ENCODE data around the gene GALNT16. TPM values are rescaled to one million over a fixed set of nuclear protein-coding genes. Genes with fewer than 3 reads are reported as not detected.
A peak's percentile ranks its signal among the peaks of the same experiment; 100 is the strongest.
"Not testable (repeated sequence)": the region's sequence is repeated elsewhere in the genome, so short reads cannot be mapped to it uniquely, and the experiment has no call there.

The GALNT16 gene
- total RNA-seq, 1 donor from 2014 or later = 8.2 TPM

GRCh38 chr14:69378274-69378673, 118.3 kb downstream of the GALNT16 start:
- Mint-ChIP-seq H3K27me3 (ENCODE audit: low read depth) (no peaks in the 10 kb centered on the region), H3K4me1 (no peaks in the 10 kb centered on the region), H3K27ac (no peak overlapping the region), H3K36me3 (peaks cover 49% of the 10 kb centered on the region), H3K4me3 (no peak overlapping the region), H3K9me3 (peaks cover 26% of the 10 kb centered on the region)
- no peak for DNase-seq (ENCODE audit: low spot score in 2 of 2, unreplicated experiment in 2 of 2)
- TF ChIP-seq CTCF (IDR thresholded peaks at IDR 0.05; ENCODE audit: unreplicated experiment) = no peak

- Mint-ChIP-seq H3K36me3 (peaks cover 62% of the 10 kb centered on the region), H3K27ac (no peak overlapping the region), H3K9me3 (no peaks in the 10 kb centered on the region), H3K4me1 (peaks cover 2% of the 10 kb centered on the region), H3K4me3 (no peak overlapping the region), H3K27me3 (ENCODE audit: low read depth) (no peaks in the 10 kb centered on the region)
- DNase-seq (ENCODE audit: low spot score in 2 of 2, unreplicated experiment in 2 of 2) = no peak
- TF ChIP-seq CTCF (IDR thresholded peaks at IDR 0.05; ENCODE audit: unreplicated experiment) = no peak
These were observed 127.4 kb downstream of the GALNT16 start for GRCh38 chr14:69387311-69387710.

GRCh38 chr14:69391400-69391799, 131.4 kb downstream of the GALNT16 start:
- not testable (repeated sequence) for H3K27me3 Mint-ChIP-seq (ENCODE audit: low read depth)
- peaks cover 61% of the 10 kb centered on the region for H3K36me3 Mint-ChIP-seq

GRCh38 chr14:69392481-69392880, 132.5 kb downstream of the GALNT16 start:
- H3K36me3 Mint-ChIP-seq = peaks cover 56% of the 10 kb centered on the region
- H3K27ac Mint-ChIP-seq = no peak overlapping the region
- TF ChIP-seq CTCF (IDR thresholded peaks at IDR 0.05; ENCODE audit: unreplicated experiment) = no peak
- no peak for DNase-seq (ENCODE audit: low spot score in 2 of 2, unreplicated experiment in 2 of 2)
- H3K4me3 Mint-ChIP-seq = no peak overlapping the region
- peaks cover 16% of the 10 kb centered on the region for H3K4me1 Mint-ChIP-seq
- no peaks in the 10 kb centered on the region for H3K9me3 Mint-ChIP-seq
- no peaks in the 10 kb centered on the region for H3K27me3 Mint-ChIP-seq (ENCODE audit: low read depth)

More at GRCh38 chr14:69391400-69391799, 131.4 kb downstream of the GALNT16 start:
- not testable (repeated sequence) for H3K4me1 Mint-ChIP-seq; H3K9me3 Mint-ChIP-seq; DNase-seq (ENCODE audit: low spot score in 2 of 2, unreplicated experiment in 2 of 2); H3K4me3 Mint-ChIP-seq; H3K27ac Mint-ChIP-seq

- Mint-ChIP-seq H3K27ac (no peak overlapping the region), H3K4me3 (no peak overlapping the region), H3K4me1 (peaks cover 36% of the 10 kb centered on the region), H3K36me3 (peaks cover 32% of the 10 kb centered on the region), H3K27me3 (ENCODE audit: low read depth) (no peaks in the 10 kb centered on the region), H3K9me3 (no peaks in the 10 kb centered on the region)
- DNase-seq (ENCODE audit: low spot score in 2 of 2, unreplicated experiment in 2 of 2) = no peak
- no peak for TF ChIP-seq CTCF (IDR thresholded peaks at IDR 0.05; ENCODE audit: unreplicated experiment)
These were observed 136.0 kb downstream of the GALNT16 start for GRCh38 chr14:69395929-69396328.

GRCh38 chr14:69398053-69398817, 138.3 kb downstream of the GALNT16 start, which contains the start of the genes ERH and SLC39A9:
Gene ERH, minus strand, starts transcription at chr14:69398299. Its CDS starts 66 bp downstream, at chr14:69398233.
Gene SLC39A9, plus strand, starts transcription at chr14:69398692. Its CDS starts 678 bp downstream, at chr14:69399370.
- peak within 1 kb of the TSS; percentile 96 for H3K4me3 Mint-ChIP-seq
- peaks cover 49% of the 10 kb centered on the region for H3K4me1 Mint-ChIP-seq

More at GRCh38 chr14:69398053-69398817, 138.3 kb downstream of the GALNT16 start, which contains the start of the genes ERH and SLC39A9:
- H3K9me3 Mint-ChIP-seq = no peaks in the 10 kb centered on the region
- no peaks in the 10 kb centered on the region for H3K27me3 Mint-ChIP-seq (ENCODE audit: low read depth)
- peak; percentile 86 to 92 for DNase-seq (ENCODE audit: low spot score in 2 of 2, unreplicated experiment in 2 of 2)
- peaks cover 14% of the 10 kb centered on the region for H3K36me3 Mint-ChIP-seq
- TF ChIP-seq CTCF (IDR thresholded peaks at IDR 0.05; ENCODE audit: unreplicated experiment) = no peak
- H3K27ac Mint-ChIP-seq = peak within 1 kb of the TSS; percentile 99
